GM21825 (cell line): ENCODE results near the gene VOPP1.

Experiments
- ATAC-seq: cut with Tn5 transposase; IDR thresholded peaks from one replicate; pipeline ENCODE4 v1.9.1; 2021; ENCODE audit warnings: mild to moderate bottlenecking, moderate library complexity; ENCODE audit not compliant: unreplicated experiment

VOPP1 gene

GRCh38 chr7:55556031-55556430, 16.3 kb downstream of the VOPP1 start:
- ATAC-seq: peak; percentile 33

- ATAC-seq: no peak
These were observed 17.1 kb downstream of the VOPP1 start for GRCh38 chr7:55555160-55555559.

- ATAC-seq: no peak
These were observed 18.3 kb downstream of the VOPP1 start for GRCh38 chr7:55554038-55554437.

GRCh38 chr7:55553024-55553345, 19.3 kb downstream of the VOPP1 start:
- ATAC-seq: no peak

GRCh38 chr7:55552320-55553023, 19.8 kb downstream of the VOPP1 start:
- no peak for ATAC-seq

- ATAC-seq: no peak
These were observed 21.3 kb downstream of the VOPP1 start for GRCh38 chr7:55550841-55551537.

GRCh38 chr7:55550010-55550663, 22.2 kb downstream of the VOPP1 start:
- no peak for ATAC-seq

- peak; percentile 40 for ATAC-seq
These were observed 22.8 kb downstream of the VOPP1 start for GRCh38 chr7:55549457-55549856.

GRCh38 chr7:55548295-55548731, 24.0 kb downstream of the VOPP1 start:
- peak; percentile 50 for ATAC-seq

- peak; percentile 42 for ATAC-seq
These were observed 25.5 kb downstream of the VOPP1 start for GRCh38 chr7:55546814-55547213.

- no peak for ATAC-seq
These were observed 26.8 kb downstream of the VOPP1 start for GRCh38 chr7:55545496-55545895.

- ATAC-seq: no peak
These were observed 32.0 kb downstream of the VOPP1 start for GRCh38 chr7:55540226-55540858.

GRCh38 chr7:55539380-55539779, 32.9 kb downstream of the VOPP1 start:
- ATAC-seq: no peak

GRCh38 chr7:55538538-55538937, 33.8 kb downstream of the VOPP1 start:
- no peak for ATAC-seq

GRCh38 chr7:55537458-55537990, 34.8 kb downstream of the VOPP1 start:
- ATAC-seq: no peak

- ATAC-seq: no peak
These were observed 35.5 kb downstream of the VOPP1 start for GRCh38 chr7:55536619-55537457.

GRCh38 chr7:55535617-55536016, 36.7 kb downstream of the VOPP1 start:
- no peak for ATAC-seq

GRCh38 chr7:55534916-55535590, 37.2 kb downstream of the VOPP1 start:
- ATAC-seq: no peak

- peak; percentile 59 for ATAC-seq
These were observed 37.9 kb downstream of the VOPP1 start for GRCh38 chr7:55534262-55534915.
